SK-N-SH treated with all-trans-retinoic acid at 6 μM for 48 hours (cell line): ENCODE measurements around the gene PPP1R2.

Experiments
- ATAC-seq: fragments of 200-7000 bp; cut with Tn5 transposase; 3 replicates; pipeline ENCODE4 v1.9.1; 2020; ENCODE audit warnings: mild to moderate bottlenecking, moderate library complexity
- ARNTL ChIP-seq: fragments of 450-650 bp; formaldehyde crosslinking; IDR thresholded peaks from 2 replicates; pipeline ENCODE4 v1.5.0; 2020; ENCODE audit warnings: low read depth, mild to moderate bottlenecking, moderate library complexity, borderline replicate concordance
- BACH2 ChIP-seq: fragments of 250-450 bp; sonication (Bioruptor Pico); IDR thresholded peaks from 2 replicates; pipeline ENCODE4 v1.9.0; 2021; ENCODE audit warnings: mild to moderate bottlenecking, borderline replicate concordance
- CSDC2 ChIP-seq: fragments of 250-450 bp; sonication (Bioruptor Pico); IDR thresholded peaks from 2 replicates; pipeline ENCODE4 v1.5.0; 2020; ENCODE audit warnings: mild to moderate bottlenecking, moderate library complexity
- GLIS3 ChIP-seq: fragments of 250-450 bp; sonication (Bioruptor Pico); IDR thresholded peaks from 2 replicates; pipeline ENCODE4 v1.5.0; 2020; ENCODE audit warnings: mild to moderate bottlenecking, moderate library complexity
- ISL1 ChIP-seq: fragments of 250-450 bp; sonication (Bioruptor Pico); IDR thresholded peaks from 2 replicates; pipeline ENCODE4 v2.1.2; 2022; ENCODE audit warnings: mild to moderate bottlenecking, moderate library complexity
- OSR1 ChIP-seq: fragments of 250-450 bp; sonication (Bioruptor Pico); IDR thresholded peaks from 2 replicates; pipeline ENCODE4 v1.8.0; 2022; ENCODE audit warnings: moderate library complexity, mild to moderate bottlenecking, inconsistent platforms
- PPARA ChIP-seq: fragments of 250-450 bp; sonication (Bioruptor Pico); IDR thresholded peaks from 2 replicates; pipeline ENCODE4 v1.5.0; 2020; ENCODE audit warnings: mild to moderate bottlenecking, borderline replicate concordance
- RARB ChIP-seq: fragments of 250-450 bp; sonication (Bioruptor Pico); IDR thresholded peaks from 2 replicates; pipeline ENCODE4 v1.8.0; 2021; ENCODE audit warnings: mild to moderate bottlenecking, moderate library complexity
- SNAI2 ChIP-seq: fragments of 250-450 bp; sonication (Bioruptor Pico); IDR thresholded peaks from 2 replicates; pipeline ENCODE4 v1.5.0; 2020; ENCODE audit warnings: mild to moderate bottlenecking, moderate library complexity
- TCF4 ChIP-seq: fragments of 250-450 bp; sonication (Bioruptor Pico); IDR thresholded peaks from 2 replicates; pipeline ENCODE4 v1.8.0; 2021; ENCODE audit warnings: mild to moderate bottlenecking, moderate library complexity, borderline replicate concordance
- TOX ChIP-seq: fragments of 250-450 bp; sonication (Bioruptor Pico); IDR thresholded peaks from 2 replicates; pipeline ENCODE4 v1.8.0; 2021; ENCODE audit warnings: mild to moderate bottlenecking, moderate library complexity, borderline replicate concordance
- ZC3H10 ChIP-seq: fragments of 250-450 bp; sonication (Bioruptor Pico); IDR thresholded peaks from 2 replicates; pipeline ENCODE4 v1.5.1; 2021; ENCODE audit warnings: mild to moderate bottlenecking, moderate library complexity
- ZFP3 ChIP-seq: fragments of 250-450 bp; sonication (Bioruptor Pico); IDR thresholded peaks from 2 replicates; pipeline ENCODE4 v1.5.0; 2020; ENCODE audit warnings: mild to moderate bottlenecking, moderate library complexity
- ZNF565 ChIP-seq: fragments of 450-650 bp; formaldehyde crosslinking; conservative IDR thresholded peaks from 2 replicates; pipeline ENCODE4 v1.5.0; 2020; ENCODE audit warnings: low read depth, mild to moderate bottlenecking, moderate library complexity
- ZNF70 ChIP-seq: fragments of 450-650 bp; formaldehyde crosslinking; IDR thresholded peaks from 2 replicates; pipeline ENCODE4 v1.5.0; 2020; ENCODE audit warnings: mild to moderate bottlenecking, moderate library complexity
- ZNF8 ChIP-seq: fragments of 450-650 bp; formaldehyde crosslinking; IDR thresholded peaks from 2 replicates; pipeline ENCODE4 v1.5.0; 2020; ENCODE audit warnings: mild to moderate bottlenecking, moderate library complexity
- TF ChIP-seq, protein P1 (sequence below): fragments of 250-450 bp; sonication (Bioruptor Pico); IDR thresholded peaks from 2 replicates; pipeline ENCODE4 v1.8.0; 2021; ENCODE audit warnings: low read depth, mild to moderate bottlenecking, moderate library complexity, borderline replicate concordance
- TF ChIP-seq, protein P2 (sequence below): fragments of 250-450 bp; sonication (Bioruptor Pico); IDR thresholded peaks from 2 replicates; pipeline ENCODE4 v1.5.1; 2020; ENCODE audit warnings: low read depth, mild to moderate bottlenecking, moderate library complexity
- TF ChIP-seq, protein P3 (sequence below): fragments of 250-450 bp; sonication (Bioruptor Pico); IDR thresholded peaks from 2 replicates; pipeline ENCODE4 v1.5.0; 2020; ENCODE audit warnings: mild to moderate bottlenecking, moderate library complexity
- TF ChIP-seq, protein P4 (sequence below): fragments of 250-450 bp; sonication (Bioruptor Pico); IDR thresholded peaks from 2 replicates; pipeline ENCODE4 v1.5.1; 2021; ENCODE audit warnings: mild to moderate bottlenecking, moderate library complexity

PPP1R2 gene

DNA sequence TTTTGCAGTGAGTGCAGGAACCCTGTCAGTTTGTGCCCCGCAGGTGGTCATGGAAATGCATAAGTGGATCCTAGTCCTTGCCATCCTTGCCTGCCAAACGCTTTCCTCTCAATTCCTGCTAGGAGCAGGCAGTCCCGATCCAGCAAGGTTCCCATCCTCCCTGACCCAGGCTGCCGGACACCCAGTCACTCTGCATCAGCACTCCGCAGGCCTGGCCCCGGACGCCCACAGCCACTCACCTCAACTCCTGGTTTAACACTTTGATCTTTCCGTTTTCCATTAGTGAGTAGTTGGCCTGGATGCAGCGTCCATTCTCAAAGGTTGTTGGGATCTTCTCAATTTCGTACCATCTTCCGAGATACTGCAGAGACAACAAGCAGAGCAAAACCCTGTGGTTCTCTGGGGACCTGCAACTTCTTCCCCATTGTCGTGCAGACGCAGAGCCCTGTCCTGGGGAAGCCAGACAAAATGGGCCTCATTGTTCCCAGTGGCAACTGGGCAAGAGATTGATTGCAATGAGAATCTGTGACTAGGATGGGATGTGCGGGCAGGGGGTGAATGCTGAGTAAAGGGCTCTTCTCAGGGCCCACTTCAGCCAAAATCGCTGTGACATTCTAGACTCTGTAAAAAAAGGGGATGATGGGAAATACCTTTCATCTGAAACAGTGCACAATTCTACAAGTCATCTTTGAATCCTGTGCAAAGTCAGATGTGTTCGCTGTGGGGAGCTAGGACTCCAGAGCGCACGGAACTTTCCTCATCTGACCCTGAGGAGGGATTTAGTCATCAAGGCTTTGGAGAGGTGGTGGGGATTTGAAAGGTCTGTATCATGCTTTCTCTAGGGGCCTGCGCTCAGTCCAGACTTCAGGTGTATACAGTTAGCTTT is 30.7 kb upstream of the PPP1R2 start:
- TF ChIP-seq SNAI2 (CRISPR knock-in tag) = no peak
- TF ChIP-seq GLIS3 (CRISPR knock-in tag) = no peak
- no peak for TF ChIP-seq OSR1 (CRISPR knock-in tag)
- no peak for TF ChIP-seq ZNF565 (CRISPR knock-in tag)
- TF ChIP-seq, protein P1, sequence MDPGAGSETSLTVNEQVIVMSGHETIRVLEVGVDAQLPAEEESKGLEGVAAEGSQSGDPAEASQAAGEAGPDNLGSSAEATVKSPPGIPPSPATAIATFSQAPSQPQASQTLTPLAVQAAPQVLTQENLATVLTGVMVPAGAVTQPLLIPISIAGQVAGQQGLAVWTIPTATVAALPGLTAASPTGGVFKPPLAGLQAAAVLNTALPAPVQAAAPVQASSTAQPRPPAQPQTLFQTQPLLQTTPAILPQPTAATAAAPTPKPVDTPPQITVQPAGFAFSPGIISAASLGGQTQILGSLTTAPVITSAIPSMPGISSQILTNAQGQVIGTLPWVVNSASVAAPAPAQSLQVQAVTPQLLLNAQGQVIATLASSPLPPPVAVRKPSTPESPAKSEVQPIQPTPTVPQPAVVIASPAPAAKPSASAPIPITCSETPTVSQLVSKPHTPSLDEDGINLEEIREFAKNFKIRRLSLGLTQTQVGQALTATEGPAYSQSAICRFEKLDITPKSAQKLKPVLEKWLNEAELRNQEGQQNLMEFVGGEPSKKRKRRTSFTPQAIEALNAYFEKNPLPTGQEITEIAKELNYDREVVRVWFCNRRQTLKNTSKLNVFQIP (CRISPR knock-in tag) = no peak
- no peak for TF ChIP-seq ZFP3 (CRISPR knock-in tag)
- no peak for TF ChIP-seq ZNF70 (CRISPR knock-in tag)
- no peak for TF ChIP-seq CSDC2 (CRISPR knock-in tag)
- no peak for ATAC-seq

DNA sequence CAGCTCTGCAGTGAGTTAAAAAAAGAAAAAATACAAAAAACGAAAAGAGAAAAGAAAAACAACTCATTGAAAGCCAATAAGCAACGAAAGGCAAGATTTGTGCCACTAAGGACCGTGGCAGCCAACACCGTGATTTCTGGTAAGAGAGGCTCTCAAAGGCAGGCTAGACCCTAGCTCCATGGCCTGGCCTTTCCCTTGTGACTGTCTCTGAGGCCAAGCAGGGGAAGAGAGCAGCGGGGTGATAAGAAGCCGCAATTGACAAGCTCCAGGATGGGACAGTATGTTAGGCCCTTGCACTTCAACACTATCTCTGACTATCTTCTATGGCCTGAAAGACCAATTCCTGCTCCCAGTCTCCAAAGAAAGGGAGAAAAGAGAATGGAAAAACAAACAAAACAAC is 28.2 kb upstream of the PPP1R2 start:
- no peak for ATAC-seq
- TF ChIP-seq, protein P1 (CRISPR knock-in tag) = no peak
- TF ChIP-seq, protein P2, sequence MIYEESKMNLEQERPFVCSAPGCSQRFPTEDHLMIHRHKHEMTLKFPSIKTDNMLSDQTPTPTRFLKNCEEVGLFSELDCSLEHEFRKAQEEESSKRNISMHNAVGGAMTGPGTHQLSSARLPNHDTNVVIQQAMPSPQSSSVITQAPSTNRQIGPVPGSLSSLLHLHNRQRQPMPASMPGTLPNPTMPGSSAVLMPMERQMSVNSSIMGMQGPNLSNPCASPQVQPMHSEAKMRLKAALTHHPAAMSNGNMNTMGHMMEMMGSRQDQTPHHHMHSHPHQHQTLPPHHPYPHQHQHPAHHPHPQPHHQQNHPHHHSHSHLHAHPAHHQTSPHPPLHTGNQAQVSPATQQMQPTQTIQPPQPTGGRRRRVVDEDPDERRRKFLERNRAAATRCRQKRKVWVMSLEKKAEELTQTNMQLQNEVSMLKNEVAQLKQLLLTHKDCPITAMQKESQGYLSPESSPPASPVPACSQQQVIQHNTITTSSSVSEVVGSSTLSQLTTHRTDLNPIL (CRISPR knock-in tag) = no peak
- TF ChIP-seq, protein P3, sequence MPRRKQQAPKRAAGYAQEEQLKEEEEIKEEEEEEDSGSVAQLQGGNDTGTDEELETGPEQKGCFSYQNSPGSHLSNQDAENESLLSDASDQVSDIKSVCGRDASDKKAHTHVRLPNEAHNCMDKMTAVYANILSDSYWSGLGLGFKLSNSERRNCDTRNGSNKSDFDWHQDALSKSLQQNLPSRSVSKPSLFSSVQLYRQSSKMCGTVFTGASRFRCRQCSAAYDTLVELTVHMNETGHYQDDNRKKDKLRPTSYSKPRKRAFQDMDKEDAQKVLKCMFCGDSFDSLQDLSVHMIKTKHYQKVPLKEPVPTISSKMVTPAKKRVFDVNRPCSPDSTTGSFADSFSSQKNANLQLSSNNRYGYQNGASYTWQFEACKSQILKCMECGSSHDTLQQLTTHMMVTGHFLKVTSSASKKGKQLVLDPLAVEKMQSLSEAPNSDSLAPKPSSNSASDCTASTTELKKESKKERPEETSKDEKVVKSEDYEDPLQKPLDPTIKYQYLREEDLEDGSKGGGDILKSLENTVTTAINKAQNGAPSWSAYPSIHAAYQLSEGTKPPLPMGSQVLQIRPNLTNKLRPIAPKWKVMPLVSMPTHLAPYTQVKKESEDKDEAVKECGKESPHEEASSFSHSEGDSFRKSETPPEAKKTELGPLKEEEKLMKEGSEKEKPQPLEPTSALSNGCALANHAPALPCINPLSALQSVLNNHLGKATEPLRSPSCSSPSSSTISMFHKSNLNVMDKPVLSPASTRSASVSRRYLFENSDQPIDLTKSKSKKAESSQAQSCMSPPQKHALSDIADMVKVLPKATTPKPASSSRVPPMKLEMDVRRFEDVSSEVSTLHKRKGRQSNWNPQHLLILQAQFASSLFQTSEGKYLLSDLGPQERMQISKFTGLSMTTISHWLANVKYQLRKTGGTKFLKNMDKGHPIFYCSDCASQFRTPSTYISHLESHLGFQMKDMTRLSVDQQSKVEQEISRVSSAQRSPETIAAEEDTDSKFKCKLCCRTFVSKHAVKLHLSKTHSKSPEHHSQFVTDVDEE (CRISPR knock-in tag) = no peak
- no peak for TF ChIP-seq RARB (CRISPR knock-in tag)
- no peak for TF ChIP-seq ARNTL

DNA sequence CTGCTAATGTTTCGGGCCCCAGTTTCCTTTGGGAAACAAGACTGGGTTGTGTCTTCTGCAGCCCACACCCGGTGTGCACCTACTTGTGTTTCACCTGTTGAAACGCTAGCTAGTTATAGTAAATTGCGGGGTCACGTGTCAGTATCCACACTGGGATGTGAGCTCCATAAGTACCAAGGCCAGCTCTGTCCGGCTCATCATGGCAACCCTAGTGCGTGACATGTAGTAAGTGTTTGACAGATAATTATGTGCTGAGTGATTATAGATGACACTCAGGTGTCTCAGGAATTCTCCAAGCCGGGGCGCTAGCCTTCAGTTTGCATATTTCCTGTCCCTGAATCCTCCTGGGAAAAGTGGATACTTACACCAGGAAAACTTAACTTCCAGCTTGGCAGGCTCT is 27.8 kb upstream of the PPP1R2 start:
- TF ChIP-seq ARNTL = no peak
- no peak for TF ChIP-seq BACH2
- no peak for ATAC-seq

DNA sequence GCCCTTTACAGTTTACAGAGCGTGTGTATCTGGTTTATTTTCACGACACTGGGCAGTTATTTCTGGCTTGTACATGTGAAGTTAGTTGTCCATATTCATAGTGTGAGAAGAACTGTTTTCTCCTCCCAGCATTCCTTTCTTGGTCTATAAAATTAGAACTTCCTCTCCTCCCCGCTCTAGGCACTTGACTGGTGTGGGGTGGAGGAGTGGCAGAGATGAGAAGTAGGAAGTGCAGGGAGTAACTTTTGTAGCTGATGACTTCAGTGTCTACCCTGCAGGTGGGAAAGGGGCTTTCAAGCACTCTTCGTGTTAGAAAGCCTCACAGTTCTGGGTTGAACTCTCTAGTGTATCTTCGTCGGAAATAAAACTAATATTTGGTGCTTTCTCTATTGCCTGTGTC is 27.2 kb upstream of the PPP1R2 start:
- ATAC-seq = no peak
- TF ChIP-seq TOX (CRISPR knock-in tag) (no peak), ZNF70 (CRISPR knock-in tag) (no peak), ZNF565 (CRISPR knock-in tag) (no peak), GLIS3 (CRISPR knock-in tag) (no peak), CSDC2 (CRISPR knock-in tag) (no peak), ISL1 (no peak), ZC3H10 (CRISPR knock-in tag) (no peak), OSR1 (CRISPR knock-in tag) (no peak), SNAI2 (CRISPR knock-in tag) (no peak), RARB (CRISPR knock-in tag) (no peak), ZNF8 (CRISPR knock-in tag) (no peak), ZFP3 (CRISPR knock-in tag) (no peak), TCF4 (CRISPR knock-in tag) (no peak), BACH2 (no peak), PPARA (no peak)
- TF ChIP-seq, protein P2 (CRISPR knock-in tag) = no peak
- TF ChIP-seq, protein P4, sequence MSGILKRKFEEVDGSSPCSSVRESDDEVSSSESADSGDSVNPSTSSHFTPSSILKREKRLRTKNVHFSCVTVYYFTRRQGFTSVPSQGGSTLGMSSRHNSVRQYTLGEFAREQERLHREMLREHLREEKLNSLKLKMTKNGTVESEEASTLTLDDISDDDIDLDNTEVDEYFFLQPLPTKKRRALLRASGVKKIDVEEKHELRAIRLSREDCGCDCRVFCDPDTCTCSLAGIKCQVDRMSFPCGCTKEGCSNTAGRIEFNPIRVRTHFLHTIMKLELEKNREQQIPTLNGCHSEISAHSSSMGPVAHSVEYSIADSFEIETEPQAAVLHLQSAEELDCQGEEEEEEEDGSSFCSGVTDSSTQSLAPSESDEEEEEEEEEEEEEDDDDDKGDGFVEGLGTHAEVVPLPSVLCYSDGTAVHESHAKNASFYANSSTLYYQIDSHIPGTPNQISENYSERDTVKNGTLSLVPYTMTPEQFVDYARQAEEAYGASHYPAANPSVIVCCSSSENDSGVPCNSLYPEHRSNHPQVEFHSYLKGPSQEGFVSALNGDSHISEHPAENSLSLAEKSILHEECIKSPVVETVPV = no peak
- TF ChIP-seq, protein P1 (CRISPR knock-in tag) = no peak
